ENCODE data around the gene GRHL1. TPM values are rescaled to one million over a fixed set of nuclear protein-coding genes. Genes with fewer than 3 reads are reported as not detected.
"Not testable (repeated sequence)": the region's sequence is repeated elsewhere in the genome, so short reads cannot be mapped to it uniquely, and the experiment has no call there.

The GRHL1 gene
- total RNA-seq, 1 experiment from 2014 or later = 2.5 TPM

DNA sequence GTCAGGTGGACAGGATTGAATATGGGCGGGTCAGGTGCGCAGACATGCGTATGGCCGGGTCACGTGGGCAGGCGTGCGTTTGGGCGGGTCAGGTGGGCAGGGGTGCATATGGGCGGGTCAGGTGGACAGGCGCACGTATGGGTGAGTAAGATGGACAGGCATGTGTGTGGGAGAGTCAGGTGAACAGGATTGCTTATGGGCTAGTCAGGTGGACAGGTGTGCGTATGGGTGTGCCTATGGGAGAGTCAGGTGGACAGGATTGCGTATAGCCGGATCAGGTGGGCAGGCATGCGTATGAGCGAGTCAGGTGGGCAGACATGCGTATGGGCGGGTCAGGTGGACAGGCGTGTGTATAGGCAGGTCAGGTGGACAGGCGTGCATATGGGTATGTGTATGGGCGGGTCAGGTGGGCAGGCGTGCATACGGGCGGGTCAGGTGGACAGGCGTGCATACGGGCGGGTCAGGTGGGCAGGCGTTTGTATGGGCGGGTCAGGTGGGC is 61.5 kb downstream of the GRHL1 start:
- TF ChIP-seq, protein P1, sequence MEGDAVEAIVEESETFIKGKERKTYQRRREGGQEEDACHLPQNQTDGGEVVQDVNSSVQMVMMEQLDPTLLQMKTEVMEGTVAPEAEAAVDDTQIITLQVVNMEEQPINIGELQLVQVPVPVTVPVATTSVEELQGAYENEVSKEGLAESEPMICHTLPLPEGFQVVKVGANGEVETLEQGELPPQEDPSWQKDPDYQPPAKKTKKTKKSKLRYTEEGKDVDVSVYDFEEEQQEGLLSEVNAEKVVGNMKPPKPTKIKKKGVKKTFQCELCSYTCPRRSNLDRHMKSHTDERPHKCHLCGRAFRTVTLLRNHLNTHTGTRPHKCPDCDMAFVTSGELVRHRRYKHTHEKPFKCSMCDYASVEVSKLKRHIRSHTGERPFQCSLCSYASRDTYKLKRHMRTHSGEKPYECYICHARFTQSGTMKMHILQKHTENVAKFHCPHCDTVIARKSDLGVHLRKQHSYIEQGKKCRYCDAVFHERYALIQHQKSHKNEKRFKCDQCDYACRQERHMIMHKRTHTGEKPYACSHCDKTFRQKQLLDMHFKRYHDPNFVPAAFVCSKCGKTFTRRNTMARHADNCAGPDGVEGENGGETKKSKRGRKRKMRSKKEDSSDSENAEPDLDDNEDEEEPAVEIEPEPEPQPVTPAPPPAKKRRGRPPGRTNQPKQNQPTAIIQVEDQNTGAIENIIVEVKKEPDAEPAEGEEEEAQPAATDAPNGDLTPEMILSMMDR (conservative IDR thresholded peaks at IDR 0.05) = no peak
- Histone ChIP-seq H3K9ac (ENCODE audit: extremely low read depth, insufficient read length, low read length) (no peak overlapping the region), H2BK5ac (ENCODE audit: insufficient read length, low read length) (no peak overlapping the region), H3K79me2 (ENCODE audit: insufficient read depth, low read length) (no peaks in the 10 kb centered on the region), H2BK20ac (ENCODE audit: low read depth, low read length, poor library complexity, severe bottlenecking) (no peak overlapping the region), H3K79me1 (ENCODE audit: insufficient read depth, low read depth, low read length, poor library complexity, severe bottlenecking) (no peaks in the 10 kb centered on the region), H4K91ac (ENCODE audit: insufficient read length, low read depth, low read length) (no peak overlapping the region), H3K56ac (ENCODE audit: insufficient read length, low read depth, low read length) (no peak overlapping the region), H4K8ac (replicated peaks; ENCODE audit: insufficient read length, low read depth, low read length) (no peak overlapping the region), H4K5ac (ENCODE audit: insufficient read length, low read depth, low read length) (no peak overlapping the region), H2BK15ac (ENCODE audit: low read depth, low read length) (no peak overlapping the region), H2BK12ac (ENCODE audit: insufficient read length, low read depth, low read length) (no peak overlapping the region), H4K20me1 (ENCODE audit: control insufficient read depth, insufficient read depth, insufficient read length) (no peaks in the 10 kb centered on the region), H3K4me2 (ENCODE audit: insufficient read depth, insufficient read length, low read length) (no peak overlapping the region), H2AK5ac (ENCODE audit: insufficient read length, low read length) (no peak overlapping the region), H3K14ac (ENCODE audit: insufficient read depth, low read length) (no peak overlapping the region), H3K4me1 (ENCODE audit: insufficient read depth, low read length) (no peaks in the 10 kb centered on the region), H3K23me2 (ENCODE audit: insufficient read length, low read depth, low read length, poor library complexity, severe bottlenecking) (no peaks in the 10 kb centered on the region), H3T11ph (ENCODE audit: low read length) (no peak overlapping the region), H3K27me3 (ENCODE audit: insufficient read depth, low read length) (no peaks in the 10 kb centered on the region), H3K23ac (ENCODE audit: insufficient read length, low read depth, low read length) (no peak overlapping the region), H2BK120ac (ENCODE audit: low read depth, low read length, poor library complexity, severe bottlenecking) (no peak overlapping the region), H3K4ac (ENCODE audit: low read depth, low read length) (no peak overlapping the region), H3K18ac (ENCODE audit: insufficient read length, low read depth, low read length) (no peak overlapping the region), H2AFZ (ENCODE audit: low read length) (no peak overlapping the region), H3K9me3 (ENCODE audit: control insufficient read depth, low read depth, low read length) (no peaks in the 10 kb centered on the region), H3K27ac (ENCODE audit: insufficient read length, low read depth, low read length) (no peak overlapping the region)
- H3K36me3 Mint-ChIP-seq (ENCODE audit: insufficient read depth in 1 of 3, low read depth in 3 of 3) = no peaks in the 10 kb centered on the region; a peak in 1 of 7 replicates
- peaks cover 0 to 4% of the 10 kb centered on the region in 2 experiments; a peak in 1 of 4 replicates for H3K4me1 Mint-ChIP-seq
- H3K9me3 Mint-ChIP-seq = no peaks in the 10 kb centered on the region
- peaks cover 3% of the 10 kb centered on the region for H3K27me3 Mint-ChIP-seq (ENCODE audit: low read depth)
- no peak overlapping the region for H3K27ac Mint-ChIP-seq
- H3K4me3 Mint-ChIP-seq = no peak overlapping the region
- no peak for DNase-seq
- WGBS (ENCODE audit: extremely low coverage, insufficient read length, low lambda C conversion rate) = no CpG with 5 or more reads among the region's 29 CpGs

DNA sequence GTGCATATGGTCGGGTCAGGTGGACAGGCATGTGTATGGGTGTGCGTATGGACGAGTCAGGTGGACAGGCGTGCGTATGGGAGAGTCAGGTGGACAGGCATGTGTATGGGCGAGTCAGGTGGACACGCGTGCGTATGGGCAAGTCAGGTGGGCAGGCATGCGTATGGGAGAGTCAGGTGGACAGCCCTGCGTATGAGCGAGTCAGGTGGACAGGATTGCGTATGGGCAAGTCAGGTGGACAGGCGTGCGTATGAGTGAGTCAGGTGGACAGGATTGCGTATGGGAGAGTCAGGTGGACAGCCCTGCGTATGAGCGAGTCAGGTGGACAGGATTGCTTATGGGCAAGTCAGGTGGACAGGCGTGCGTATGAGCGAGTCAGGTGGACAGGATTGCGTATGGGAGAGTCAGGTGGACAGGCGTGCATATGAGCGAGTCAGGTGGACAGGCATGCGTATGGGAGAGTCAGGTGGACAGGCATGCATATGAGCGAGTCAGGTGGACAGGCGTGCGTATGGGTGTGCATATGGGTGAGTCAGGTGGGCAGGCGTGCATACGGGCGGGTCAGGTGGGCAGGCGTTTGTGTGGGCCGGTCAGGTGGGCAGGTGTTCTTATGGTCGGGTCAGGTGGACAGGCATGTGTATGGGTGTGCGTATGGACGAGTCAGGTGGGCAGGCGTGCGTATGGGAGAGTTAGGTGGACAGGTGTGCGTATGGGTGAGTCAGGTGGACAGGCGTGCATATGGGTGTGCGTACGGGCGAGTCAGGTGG is 62.3 kb downstream of the GRHL1 start:
- H3K27ac ChIP-seq (ENCODE audit: insufficient read length, low read depth, low read length); H3K9ac ChIP-seq (ENCODE audit: extremely low read depth, insufficient read length, low read length); H3K4me3 Mint-ChIP-seq; H2BK12ac ChIP-seq (ENCODE audit: insufficient read length, low read depth, low read length); H3K36me3 Mint-ChIP-seq (ENCODE audit: insufficient read depth in 1 of 3, low read depth in 3 of 3); H3T11ph ChIP-seq (ENCODE audit: low read length); DNase-seq; H3K23ac ChIP-seq (ENCODE audit: insufficient read length, low read depth, low read length); H3K9me3 ChIP-seq (ENCODE audit: control insufficient read depth, low read depth, low read length); H3K4me1 ChIP-seq (ENCODE audit: insufficient read depth, low read length); H4K8ac ChIP-seq (replicated peaks; ENCODE audit: insufficient read length, low read depth, low read length); H3K9me3 Mint-ChIP-seq; H2AK5ac ChIP-seq (ENCODE audit: insufficient read length, low read length); H2AFZ ChIP-seq (ENCODE audit: low read length); H3K79me1 ChIP-seq (ENCODE audit: insufficient read depth, low read depth, low read length, poor library complexity, severe bottlenecking); H3K27me3 Mint-ChIP-seq (ENCODE audit: low read depth); H3K4me1 Mint-ChIP-seq; H4K91ac ChIP-seq (ENCODE audit: insufficient read length, low read depth, low read length); H3K14ac ChIP-seq (ENCODE audit: insufficient read depth, low read length); H3K56ac ChIP-seq (ENCODE audit: insufficient read length, low read depth, low read length); H3K4me2 ChIP-seq (ENCODE audit: insufficient read depth, insufficient read length, low read length); H3K18ac ChIP-seq (ENCODE audit: insufficient read length, low read depth, low read length); H2BK120ac ChIP-seq (ENCODE audit: low read depth, low read length, poor library complexity, severe bottlenecking); H4K20me1 ChIP-seq (ENCODE audit: control insufficient read depth, insufficient read depth, insufficient read length); H3K27ac Mint-ChIP-seq; H3K27me3 ChIP-seq (ENCODE audit: insufficient read depth, low read length); H2BK5ac ChIP-seq (ENCODE audit: insufficient read length, low read length); H3K79me2 ChIP-seq (ENCODE audit: insufficient read depth, low read length); H4K5ac ChIP-seq (ENCODE audit: insufficient read length, low read depth, low read length); H3K23me2 ChIP-seq (ENCODE audit: insufficient read length, low read depth, low read length, poor library complexity, severe bottlenecking); H2BK15ac ChIP-seq (ENCODE audit: low read depth, low read length); H3K4ac ChIP-seq (ENCODE audit: low read depth, low read length); H2BK20ac ChIP-seq (ENCODE audit: low read depth, low read length, poor library complexity, severe bottlenecking): not testable (repeated sequence)
- WGBS (ENCODE audit: extremely low coverage, insufficient read length, low lambda C conversion rate) = no CpG with 5 or more reads among the region's 43 CpGs
